GM10248 (cell line): ENCODE results near the gene INPP4A.

Source experiments
- CTCF ChIA-PET: fragments of 300-600 bp; sonication (Branson Sonifier 250); formaldehyde crosslinking; extraction: SDS; loops from one replicate; lab custom pipeline; 2021; ENCODE audit warnings: antibody characterized with exemption; lab: Yijun Ruan, JAX
- POLR2A ChIA-PET: fragments of 350-650 bp; sonication (Branson Sonifier 250); formaldehyde crosslinking; extraction: SDS; loops from one replicate; lab custom pipeline; 2020; ENCODE audit warnings: antibody characterized with exemption; lab: Yijun Ruan, JAX
- DNase-seq: peaks from one replicate; pipeline ENCODE4 v3.0.0; 2012; ENCODE audit errors: extremely low spot score
- CTCF ChIP-seq: IDR thresholded peaks from 2 replicates; pipeline ENCODE4 v1.5.1; 2012; ENCODE audit warnings: mild to moderate bottlenecking, low read depth; ENCODE audit errors: extremely low read depth, missing control alignments, control extremely low read depth

Gene INPP4A

GRCh38 chr2:98539056-98539735, 94.5 kb downstream of the INPP4A start:
- ChIA-PET POLR2A (no interaction called here), CTCF (interaction anchor here (3.3 kb wide), 1 partner anchor 51 kb away, joined by 13 read pairs; no protein-coding TSS in a partner anchor)
- no peak for DNase-seq
- no peak for TF ChIP-seq CTCF

GRCh38 chr2:98540536-98540935, 95.9 kb downstream of the INPP4A start:
- no peak for DNase-seq
- ChIA-PET POLR2A (interaction anchor here (0.9 kb wide), 1 partner anchor 16 kb away, joined by 3 read pairs; no protein-coding TSS in a partner anchor), CTCF (interaction anchor here (1.5 to 3.3 kb wide), 2 partner anchors 16 to 52 kb away, joined by 4 to 13 read pairs; no protein-coding TSS in a partner anchor)
- no peak for TF ChIP-seq CTCF

GRCh38 chr2:98541489-98541888, 96.8 kb downstream of the INPP4A start:
- CTCF ChIA-PET: interaction anchor here (0.8 to 3.3 kb wide), 9 partner anchors 9 to 128 kb away, joined by 3 to 15 read pairs (median 4); no protein-coding TSS in a partner anchor

GRCh38 chr2:98541906-98542305, 97.2 kb downstream of the INPP4A start:
- POLR2A ChIA-PET: interaction anchor here (0.8 to 1.7 kb wide), 4 partner anchors 54 to 77 kb away, joined by 3 to 8 read pairs (median 6); no protein-coding TSS in a partner anchor
- DNase-seq: peak; percentile 50
- no peak for TF ChIP-seq CTCF
- CTCF ChIA-PET: interaction anchor here (0.8 to 3.3 kb wide), 11 partner anchors 9 to 129 kb away, joined by 3 to 15 read pairs (median 4); no protein-coding TSS in a partner anchor

More at GRCh38 chr2:98541489-98541888, 96.8 kb downstream of the INPP4A start:
- POLR2A ChIA-PET: interaction anchor here (0.8 to 1.7 kb wide), 5 partner anchors 15 to 76 kb away, joined by 3 to 8 read pairs (median 5); no protein-coding TSS in a partner anchor
- TF ChIP-seq CTCF: no peak
- DNase-seq: no peak

GRCh38 chr2:98543214-98543613, 98.6 kb downstream of the INPP4A start:
- CTCF ChIA-PET: interaction anchor here (1.1 to 3.0 kb wide), 5 partner anchors 11 to 130 kb away, joined by 3 to 15 read pairs (median 4); no protein-coding TSS in a partner anchor
- POLR2A ChIA-PET: no interaction called here
- no peak for TF ChIP-seq CTCF
- DNase-seq: no peak

GRCh38 chr2:98543842-98544241, 99.2 kb downstream of the INPP4A start:
- CTCF ChIA-PET: interaction anchor here (2.7 to 3.0 kb wide), 2 partner anchors 11 to 131 kb away, joined by 12 to 15 read pairs; no protein-coding TSS in a partner anchor

More at GRCh38 chr2:98543842-98544241, 99.2 kb downstream of the INPP4A start:
- no peak for DNase-seq
- POLR2A ChIA-PET: no interaction called here
- TF ChIP-seq CTCF: no peak
